Trophoblast cell (in vitro differentiated cells and primary cell): Measurements from ENCODE around the gene REEP3.

Source experiments
- DNase-seq, 2 donors: peaks; one replicate each; pipeline ENCODE4 v3.0.0-alpha.2; 2016
- H2AFZ ChIP-seq: 2 replicates; pipeline ENCODE4 v1.6.1; 2013; ENCODE audit warnings: low read length, moderate library complexity, mild to moderate bottlenecking; ENCODE audit not compliant: insufficient read depth, poor library complexity
- H2AK5ac ChIP-seq: 2 replicates; pipeline ENCODE4 v1.6.1; 2013; ENCODE audit warnings: mild to moderate bottlenecking, low read length
- H2BK120ac ChIP-seq: 2 replicates; pipeline ENCODE4 v1.6.1; 2013; ENCODE audit warnings: low read length, mild to moderate bottlenecking, moderate library complexity; ENCODE audit not compliant: insufficient read depth, poor library complexity
- H2BK12ac ChIP-seq: 2 replicates; pipeline ENCODE4 v1.6.1; 2013; ENCODE audit warnings: mild to moderate bottlenecking, low read length, moderate library complexity
- H2BK5ac ChIP-seq: 2 replicates; pipeline ENCODE4 v1.6.1; 2013; ENCODE audit warnings: low read length, low read depth, moderate library complexity, mild to moderate bottlenecking; ENCODE audit not compliant: poor library complexity
- H3K14ac ChIP-seq: 2 replicates; pipeline ENCODE4 v1.6.1; 2013; ENCODE audit warnings: mild to moderate bottlenecking, low read length
- H3K18ac ChIP-seq: 2 replicates; pipeline ENCODE4 v1.6.1; 2013; ENCODE audit warnings: mild to moderate bottlenecking, low read length
- H3K23ac ChIP-seq: 2 replicates; pipeline ENCODE4 v1.6.1; 2013; ENCODE audit warnings: low read length
- H3K27ac ChIP-seq: 2 replicates; pipeline ENCODE4 v1.5.1; 2013; ENCODE audit warnings: low read depth, mild to moderate bottlenecking, inconsistent platforms, low read length, moderate library complexity
- H3K27me3 ChIP-seq: 2 replicates; pipeline ENCODE4 v1.6.1; 2013; ENCODE audit warnings: inconsistent platforms, mild to moderate bottlenecking, low read length, moderate library complexity; ENCODE audit not compliant: insufficient read depth
- H3K36me3 ChIP-seq, 2 experiments: 1 replicate in 1 of 2; 2 replicates in 1 of 2; pipeline ENCODE4 v1.6.1; 2013; ENCODE audit warnings: low read length in 2 of 2, mild to moderate bottlenecking in 2 of 2, moderate library complexity in 1 of 2; ENCODE audit not compliant: insufficient read depth in 2 of 2, control insufficient read depth in 1 of 2
- H3K4ac ChIP-seq: 2 replicates; pipeline ENCODE4 v1.6.1; 2013; ENCODE audit warnings: low read depth, mild to moderate bottlenecking, low read length, moderate library complexity
- H3K4me1 ChIP-seq, 2 experiments: 1 replicate in 1 of 2; 2 replicates in 1 of 2; pipeline ENCODE4 v1.6.1; 2013; ENCODE audit warnings: low read length in 2 of 2, mild to moderate bottlenecking in 2 of 2, moderate library complexity in 1 of 2; ENCODE audit not compliant: insufficient read depth in 2 of 2, control insufficient read depth in 1 of 2
- H3K4me2 ChIP-seq: 2 replicates; pipeline ENCODE4 v1.6.1; 2013; ENCODE audit warnings: inconsistent platforms, mild to moderate bottlenecking, low read length, moderate library complexity
- H3K4me3 ChIP-seq: 2 replicates; pipeline ENCODE4 v1.5.1; 2013; ENCODE audit warnings: mild to moderate bottlenecking, low read depth, low read length, inconsistent platforms
- H3K79me1 ChIP-seq: one replicate; pipeline ENCODE4 v1.6.1; 2013; ENCODE audit warnings: low read length
- H3K79me2 ChIP-seq: 2 replicates; pipeline ENCODE4 v1.6.1; 2013; ENCODE audit warnings: low read length, mild to moderate bottlenecking; ENCODE audit not compliant: control insufficient read depth, insufficient read depth, poor library complexity
- H3K9ac ChIP-seq: 2 replicates; pipeline ENCODE4 v1.6.1; 2013; ENCODE audit warnings: mild to moderate bottlenecking, low read length
- H3K9me3 ChIP-seq: 2 replicates; pipeline ENCODE4 v1.6.1; 2013; ENCODE audit warnings: low read depth, mild to moderate bottlenecking, control low read depth, inconsistent platforms, low read length; ENCODE audit not compliant: insufficient read depth
- H4K12ac ChIP-seq: 2 replicates; pipeline ENCODE4 v1.6.1; 2013; ENCODE audit warnings: low read depth, mild to moderate bottlenecking, low read length, moderate library complexity
- H4K8ac ChIP-seq: 2 replicates; pipeline ENCODE4 v1.6.1; 2013; ENCODE audit warnings: low read depth, mild to moderate bottlenecking, low read length, moderate library complexity
- H4K91ac ChIP-seq: one replicate; pipeline ENCODE4 v1.6.1; 2013; ENCODE audit warnings: low read depth, mild to moderate bottlenecking, low read length, moderate library complexity
- WGBS: extraction: QIAGEN DNeasy Blood & Tissue Kit; methylation state at CpG from one replicate; pipeline ENCODE4 v1.1.7; 2013; ENCODE audit warnings: missing lambda C conversion rate; ENCODE audit not compliant: insufficient read length, insufficient coverage; ENCODE audit errors: extremely low coverage; 5-methylcytosine and 5-hydroxymethylcytosine counted together

REEP3 gene

GRCh38 chr10:63480237-63480636 is 41.0 kb upstream of the REEP3 start:
- Histone ChIP-seq H3K4me1 (peaks cover 2 to 4% of the 10 kb centered on the region in 2 experiments), H4K8ac (no peak overlapping the region), H2BK12ac (no peak overlapping the region), H2BK120ac (no peak overlapping the region), H3K79me1 (no peaks in the 10 kb centered on the region), H2BK5ac (no peak overlapping the region), H3K4me3 (no peak overlapping the region), H4K91ac (no peak overlapping the region), H3K14ac (no peak overlapping the region), H3K18ac (no peak overlapping the region), H3K9me3 (no peaks in the 10 kb centered on the region), H2AK5ac (no peak overlapping the region), H3K4me2 (no peak overlapping the region), H3K27me3 (no peaks in the 10 kb centered on the region), H3K36me3 (no peaks in the 10 kb centered on the region), H3K23ac (no peak overlapping the region), H3K4ac (no peak overlapping the region), H2AFZ (no peak overlapping the region), H4K12ac (no peak overlapping the region), H3K79me2 (peaks cover 2% of the 10 kb centered on the region), H3K9ac (no peak overlapping the region), H3K27ac (no peak overlapping the region)
- DNase-seq: no peak
- WGBS: no CpG with 5 or more reads among the region's 5 CpGs

DNA sequence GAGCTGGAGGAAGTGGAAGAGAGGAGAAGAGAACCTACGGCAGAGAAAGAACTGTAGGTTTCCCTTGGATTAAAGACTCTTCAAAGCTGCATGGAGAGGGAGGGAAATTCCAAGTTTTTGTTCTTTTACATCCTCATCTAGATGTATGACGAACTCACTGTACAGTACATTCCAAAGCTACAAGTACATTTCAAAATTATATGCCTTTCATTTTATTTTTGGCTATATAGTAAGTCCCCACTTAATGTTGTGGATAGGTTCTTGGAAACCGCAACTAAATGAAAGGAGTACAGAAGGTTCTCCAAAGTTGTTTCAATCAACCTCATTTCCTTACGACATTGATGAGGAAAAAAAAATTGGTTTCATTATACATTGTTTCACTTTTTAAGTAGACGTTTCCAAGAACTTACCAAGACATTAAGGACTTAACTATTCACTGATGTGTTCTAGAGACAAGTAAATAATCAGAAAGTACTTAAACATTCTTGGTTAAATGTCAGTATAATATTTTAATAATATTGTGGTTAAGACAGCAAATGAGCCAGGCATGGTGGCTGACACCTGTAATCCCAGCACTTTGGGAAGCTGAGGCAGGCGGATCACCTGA is 39.3 kb upstream of the REEP3 start:
- Histone ChIP-seq H3K4me2 (no peak overlapping the region), H3K9me3 (no peaks in the 10 kb centered on the region), H3K18ac (no peak overlapping the region), H3K4me3 (no peak overlapping the region), H3K23ac (no peak overlapping the region), H4K12ac (no peak overlapping the region), H3K4me1 (peaks cover 2 to 4% of the 10 kb centered on the region in 2 experiments), H2AFZ (no peak overlapping the region), H2BK12ac (no peak overlapping the region), H3K79me2 (no peaks in the 10 kb centered on the region), H3K79me1 (no peaks in the 10 kb centered on the region), H2AK5ac (no peak overlapping the region), H4K91ac (no peak overlapping the region), H3K27me3 (no peaks in the 10 kb centered on the region), H3K14ac (no peak overlapping the region), H3K9ac (no peak overlapping the region), H2BK5ac (no peak overlapping the region), H2BK120ac (no peak overlapping the region), H4K8ac (no peak overlapping the region), H3K4ac (no peak overlapping the region), H3K27ac (no peak overlapping the region), H3K36me3 (no peaks in the 10 kb centered on the region)
- DNase-seq: no peak
- no CpG with 5 or more reads among the region's 6 CpGs for WGBS

- Histone ChIP-seq H4K8ac (no peak overlapping the region), H3K23ac (no peak overlapping the region), H3K4ac (no peak overlapping the region), H2AK5ac (no peak overlapping the region), H4K12ac (no peak overlapping the region), H3K9me3 (no peaks in the 10 kb centered on the region), H4K91ac (no peak overlapping the region), H2AFZ (no peak overlapping the region), H3K4me1 (no peaks in the 10 kb centered on the region), H2BK12ac (no peak overlapping the region), H3K36me3 (no peaks in the 10 kb centered on the region), H3K4me2 (no peak overlapping the region), H3K4me3 (no peak overlapping the region), H2BK120ac (no peak overlapping the region), H3K27ac (no peak overlapping the region), H3K27me3 (no peaks in the 10 kb centered on the region), H3K9ac (no peak overlapping the region), H2BK5ac (no peak overlapping the region), H3K79me1 (no peaks in the 10 kb centered on the region), H3K79me2 (no peaks in the 10 kb centered on the region), H3K18ac (no peak overlapping the region), H3K14ac (no peak overlapping the region)
- peak in 1 of 2 donors; percentile 29 for DNase-seq
- WGBS: no CpG with 5 or more reads among the region's 1 CpG
Observed at GRCh38 chr10:63483983-63484382, 37.2 kb upstream of the REEP3 start.

GRCh38 chr10:63487990-63488389 is 33.2 kb upstream of the REEP3 start:
- H2AFZ ChIP-seq: no peak overlapping the region
- DNase-seq: no peak
- H4K91ac ChIP-seq: no peak overlapping the region
- H3K9ac ChIP-seq: no peak overlapping the region
- H2BK120ac ChIP-seq: no peak overlapping the region
- H3K4me2 ChIP-seq: no peak overlapping the region
- no peak overlapping the region for H2BK12ac ChIP-seq
- H2BK5ac ChIP-seq: no peak overlapping the region
- no peaks in the 10 kb centered on the region for H3K27me3 ChIP-seq
- H4K8ac ChIP-seq: no peak overlapping the region
- no peaks in the 10 kb centered on the region for H3K36me3 ChIP-seq
- H3K9me3 ChIP-seq: no peaks in the 10 kb centered on the region
- H3K23ac ChIP-seq: no peak overlapping the region
- no peak overlapping the region for H3K4ac ChIP-seq
- H2AK5ac ChIP-seq: no peak overlapping the region
- H3K27ac ChIP-seq: no peak overlapping the region
- peaks cover 2% of the 10 kb centered on the region for H3K79me1 ChIP-seq
- H4K12ac ChIP-seq: no peak overlapping the region
- H3K79me2 ChIP-seq: no peaks in the 10 kb centered on the region
- H3K4me1 ChIP-seq: peaks cover 0 to 4% of the 10 kb centered on the region in 2 experiments
- no CpG with 5 or more reads among the region's 3 CpGs for WGBS
- H3K14ac ChIP-seq: no peak overlapping the region
- H3K4me3 ChIP-seq: no peak overlapping the region
- H3K18ac ChIP-seq: no peak overlapping the region
